Subcutaneous adipose tissue (tissue), 4 donors: ENCODE measurements around the gene LARP6. TPM values are rescaled to one million over a fixed set of nuclear protein-coding genes. Genes with fewer than 3 reads are reported as not detected.

Experiments
- total RNA-seq, 4 donors: library from RNA; depleted of rRNA; stranded (reverse); fragments of >200 nt; gene quantifications; one replicate each; pipeline ENCODE4 v1.1.0, GENCODE V29; 2016
- TF ChIP-seq, protein P1 (sequence below): fragments of 450-650 bp; IDR thresholded peaks from one replicate; pipeline ENCODE4 v1.5.1; 2016; ENCODE audit warnings: low read depth, mild to moderate bottlenecking, control low read depth, antibody characterized with exemption, moderate library complexity

Gene LARP6
- total RNA-seq, 4 donors from 2014 or later: 42.9 to 139 (median 61.2) TPM

DNA sequence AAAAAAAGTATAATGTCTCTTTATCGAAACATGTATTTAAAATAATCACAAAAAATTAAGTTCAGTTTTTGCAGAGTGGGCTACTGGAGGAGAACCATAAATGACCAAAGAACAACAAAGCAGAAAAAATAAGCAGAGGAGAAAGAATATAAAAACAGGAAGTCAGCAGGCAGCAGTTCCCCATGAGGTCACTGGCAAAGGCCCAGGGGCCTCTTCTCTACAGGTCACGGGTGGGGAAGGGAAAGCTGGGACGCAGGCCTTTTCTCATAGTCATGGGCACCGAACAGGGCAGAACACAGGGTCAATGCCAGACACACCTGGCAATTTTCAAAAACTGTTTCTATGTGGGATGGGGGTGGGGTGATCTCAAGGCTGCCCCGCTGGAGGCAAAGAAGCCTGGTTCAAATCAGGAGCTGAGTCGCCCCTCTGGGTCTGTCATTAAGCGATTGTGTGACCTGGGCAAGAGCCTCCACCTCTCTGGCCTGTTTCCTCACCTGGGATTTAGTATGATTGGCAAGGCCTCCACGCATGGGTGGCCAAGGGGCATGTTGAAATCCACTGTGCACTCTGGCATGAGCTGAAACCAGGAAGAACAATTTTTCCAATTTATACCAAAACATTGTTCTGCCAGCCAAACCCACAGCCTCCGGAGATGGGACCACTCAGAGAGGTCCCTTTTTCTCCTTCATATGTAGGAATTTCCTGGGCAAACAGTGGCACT, 46.8 kb downstream of the LARP6 start:
- TF ChIP-seq, protein P1, sequence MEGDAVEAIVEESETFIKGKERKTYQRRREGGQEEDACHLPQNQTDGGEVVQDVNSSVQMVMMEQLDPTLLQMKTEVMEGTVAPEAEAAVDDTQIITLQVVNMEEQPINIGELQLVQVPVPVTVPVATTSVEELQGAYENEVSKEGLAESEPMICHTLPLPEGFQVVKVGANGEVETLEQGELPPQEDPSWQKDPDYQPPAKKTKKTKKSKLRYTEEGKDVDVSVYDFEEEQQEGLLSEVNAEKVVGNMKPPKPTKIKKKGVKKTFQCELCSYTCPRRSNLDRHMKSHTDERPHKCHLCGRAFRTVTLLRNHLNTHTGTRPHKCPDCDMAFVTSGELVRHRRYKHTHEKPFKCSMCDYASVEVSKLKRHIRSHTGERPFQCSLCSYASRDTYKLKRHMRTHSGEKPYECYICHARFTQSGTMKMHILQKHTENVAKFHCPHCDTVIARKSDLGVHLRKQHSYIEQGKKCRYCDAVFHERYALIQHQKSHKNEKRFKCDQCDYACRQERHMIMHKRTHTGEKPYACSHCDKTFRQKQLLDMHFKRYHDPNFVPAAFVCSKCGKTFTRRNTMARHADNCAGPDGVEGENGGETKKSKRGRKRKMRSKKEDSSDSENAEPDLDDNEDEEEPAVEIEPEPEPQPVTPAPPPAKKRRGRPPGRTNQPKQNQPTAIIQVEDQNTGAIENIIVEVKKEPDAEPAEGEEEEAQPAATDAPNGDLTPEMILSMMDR: no peak

- TF ChIP-seq, protein P1: no peak
Measured at GRCh38 chr15:70802629-70803028, 51.3 kb downstream of the LARP6 start.

GRCh38 chr15:70801109-70801508, 52.8 kb downstream of the LARP6 start:
- TF ChIP-seq, protein P1: no peak

- TF ChIP-seq, protein P1: no peak
Measured at GRCh38 chr15:70799667-70800450, 54.1 kb downstream of the LARP6 start.

- TF ChIP-seq, protein P1: no peak
Measured at GRCh38 chr15:70797464-70797863, 56.5 kb downstream of the LARP6 start.

GRCh38 chr15:70796516-70797310, 57.2 kb downstream of the LARP6 start:
- TF ChIP-seq, protein P1: no peak

DNA sequence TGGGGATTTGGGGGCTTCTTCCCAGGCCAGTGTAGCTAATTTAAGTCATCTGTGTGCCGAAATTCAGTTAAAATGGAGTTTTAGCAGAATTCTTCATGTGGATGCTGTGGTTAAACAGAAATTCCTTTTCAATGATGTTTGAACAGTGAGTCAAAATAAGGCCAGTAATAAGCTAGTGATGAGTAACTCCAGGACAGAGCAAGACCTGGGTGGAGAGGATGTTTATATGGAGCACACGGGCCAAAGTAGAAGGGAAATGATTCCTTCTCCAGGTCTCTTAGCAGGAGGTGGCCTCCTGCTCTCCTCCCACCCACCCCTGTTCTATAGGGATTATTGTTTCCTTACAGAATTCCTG, 58.7 kb downstream of the LARP6 start:
- TF ChIP-seq, protein P1: no peak
